K562 (cell line): ENCODE results near the gene SULT1C4. TPM values are rescaled to one million over a fixed set of nuclear protein-coding genes. Genes with fewer than 3 reads are reported as not detected.
A peak's percentile ranks its signal among the peaks of the same experiment; 100 is the strongest.

Experiments used
- ATAC-seq: fragments of 200-7000 bp; cut with Tn5 transposase; 3 replicates; pipeline ENCODE4 v1.9.1; 2020; ENCODE audit warnings: moderate library complexity
- BruUV-seq: library from RNA; stranded (reverse); fragments of 400-500 nt; replicated peaks from 2 replicates; lab custom pipeline; 2021; lab: Mats Ljungman, UMichigan
- CTCF ChIA-PET: fragments of 300-600 bp; formaldehyde crosslinking; extraction: SDS; loops from one replicate; lab custom pipeline; 2021; ENCODE audit warnings: low intra/inter-chr PET ratio; lab: Yijun Ruan, JAX
- POLR2A ChIA-PET: fragments of 300-600, 350-650 bp; sonication (Branson Sonifier 250); formaldehyde crosslinking; extraction: SDS; loops from one replicate; lab custom pipeline; 2021; ENCODE audit warnings: antibody characterized with exemption, inconsistent platforms; lab: Yijun Ruan, JAX
- DNase-seq, 4 experiments: peaks; one replicate each; pipeline versions ENCODE4 v3.0.0 to v3.0.0-alpha.2; 2011 to 2018; ENCODE audit warnings: low spot score in 3 of 4, mixed read lengths in 3 of 4; ENCODE audit errors: extremely low read depth in 1 of 4
- FAIRE-seq: peaks from 2 replicates; lab custom pipeline; 2011; peaks lifted over from hg19 to GRCh38; lab: Jason Lieb, UNC
- H2AFZ ChIP-seq: 2 replicates; pipeline ENCODE4 v1.6.0; 2011; ENCODE audit warnings: low read depth, low read length, control low read depth, inconsistent platforms
- H3K27ac ChIP-seq: fragments of 200-600 bp; 3 replicates; pipeline ENCODE4 v1.8.0; 2011; ENCODE audit warnings: low read depth, mild to moderate bottlenecking, control low read depth, inconsistent platforms, low read length, moderate library complexity, mixed read lengths; ENCODE audit errors: extremely low read depth
- H3K27me3 ChIP-seq, 2 experiments: fragments of 300-600 bp in 1 of 2; 2 replicates in 1 of 2; 3 replicates in 1 of 2; pipeline versions ENCODE4 v1.6.0 to v1.8.0; 2011; ENCODE audit warnings: inconsistent platforms in 2 of 2, low read length in 2 of 2, mild to moderate bottlenecking in 1 of 2, mixed read lengths in 1 of 2, moderate library complexity in 1 of 2; ENCODE audit not compliant: control insufficient read depth in 2 of 2, insufficient read depth in 2 of 2
- H3K36me3 ChIP-seq: fragments of 300-600 bp; 3 replicates; pipeline ENCODE4 v1.8.0; 2011; ENCODE audit warnings: mild to moderate bottlenecking, low read length, inconsistent platforms; ENCODE audit not compliant: control insufficient read depth, insufficient read depth
- H3K4me1 ChIP-seq, 2 experiments: fragments of 200-600 bp in 1 of 2; replicated peaks in 1 of 2; 2 replicates in 1 of 2; 3 replicates in 1 of 2; pipeline versions ENCODE4 v1.5.1 to v1.8.0; 2011; ENCODE audit warnings: inconsistent platforms in 2 of 2, low read length in 2 of 2, mild to moderate bottlenecking in 1 of 2, mixed read lengths in 1 of 2, moderate library complexity in 1 of 2; ENCODE audit not compliant: control insufficient read depth in 2 of 2, insufficient read depth in 2 of 2
- H3K4me2 ChIP-seq: 2 replicates; pipeline ENCODE4 v1.6.1; 2011; ENCODE audit warnings: low read length, control low read depth, inconsistent platforms, mixed read lengths; ENCODE audit not compliant: insufficient read depth
- H3K4me3 ChIP-seq: fragments of 200-600 bp; sonication (generic), shearing (Covaris generic); 2 replicates; pipeline ENCODE4 v1.5.1; 2016; ENCODE audit warnings: control low read depth, inconsistent platforms
- H3K79me2 ChIP-seq: fragments of 200-600 bp; 3 replicates; pipeline ENCODE4 v1.8.0; 2011; ENCODE audit warnings: low read length, inconsistent platforms; ENCODE audit not compliant: control insufficient read depth, insufficient read depth
- H3K9ac ChIP-seq, 2 experiments: 2 replicates each; pipeline versions ENCODE4 v1.6.0 to v1.6.1; 2011; ENCODE audit warnings: low read depth in 2 of 2, low read length in 2 of 2, control low read depth in 1 of 2, inconsistent platforms in 1 of 2, mild to moderate bottlenecking in 1 of 2, mixed read lengths in 1 of 2; ENCODE audit not compliant: insufficient read depth in 1 of 2
- H3K9me1 ChIP-seq: one replicate; pipeline ENCODE4 v1.6.0; 2011; ENCODE audit warnings: inconsistent platforms, mild to moderate bottlenecking, low read length, moderate library complexity; ENCODE audit not compliant: control insufficient read depth, insufficient read depth
- H3K9me3 ChIP-seq: replicated peaks from 2 replicates; pipeline ENCODE4 v1.5.1; 2011; ENCODE audit warnings: low read depth, low read length, inconsistent platforms; ENCODE audit not compliant: control insufficient read depth, insufficient read depth
- H4K20me1 ChIP-seq: replicated peaks from 2 replicates; pipeline ENCODE4 v1.6.1; 2011; ENCODE audit warnings: low read length, inconsistent platforms, mixed read lengths; ENCODE audit not compliant: control insufficient read depth, insufficient read depth
- ATF4 ChIP-seq: fragments of 450-650 bp; formaldehyde crosslinking; IDR thresholded peaks from 2 replicates; pipeline ENCODE4 v1.4.0; 2022; ENCODE audit warnings: mild to moderate bottlenecking, moderate library complexity
- BRCA1 ChIP-seq, 2 experiments: fragments of 450-650 bp in 1 of 2; sonication (generic) in 1 of 2; formaldehyde crosslinking in 1 of 2; IDR thresholded peaks; 2 replicates each; pipeline versions ENCODE4 v1.5.0 to v1.6.1; 2017 to 2020; ENCODE audit warnings: mild to moderate bottlenecking in 1 of 2, missing genetic modification reagents in 1 of 2
- CHAMP1 ChIP-seq: fragments of 450-650 bp; IDR thresholded peaks from 2 replicates; pipeline ENCODE4 v1.6.1; 2016; ENCODE audit warnings: mild to moderate bottlenecking
- CREB3L1 ChIP-seq: fragments of 450-650 bp; IDR thresholded peaks from 2 replicates; pipeline ENCODE4 v1.6.1; 2014; ENCODE audit warnings: low read depth, mild to moderate bottlenecking, moderate library complexity, borderline replicate concordance
- KDM2B ChIP-seq: fragments of 250-450 bp; sonication (Bioruptor Pico); IDR thresholded peaks from 2 replicates; pipeline ENCODE4 v1.8.0; 2021; ENCODE audit warnings: mild to moderate bottlenecking, moderate library complexity
- PATZ1 ChIP-seq: fragments of 250-450 bp; sonication (Bioruptor Pico); IDR thresholded peaks from 2 replicates; pipeline ENCODE4 v1.5.0; 2020; ENCODE audit warnings: mild to moderate bottlenecking, borderline replicate concordance
- RCOR1 ChIP-seq, 2 experiments: IDR thresholded peaks; 2 replicates each; pipeline ENCODE4 v1.6.1; 2012; ENCODE audit warnings: low read depth in 2 of 2, low read length in 2 of 2, borderline replicate concordance in 1 of 2, improper control_type of control experiment in 1 of 2
- SNIP1 ChIP-seq: fragments of 450-650 bp; IDR thresholded peaks from 2 replicates; pipeline ENCODE4 v1.7.1; 2017; ENCODE audit warnings: low read depth, mild to moderate bottlenecking
- TRIM25 ChIP-seq: fragments of 450-650 bp; IDR thresholded peaks from 2 replicates; pipeline ENCODE4 v1.7.0; 2016; ENCODE audit warnings: borderline replicate concordance
- ZBTB8A ChIP-seq: fragments of 450-650 bp; IDR thresholded peaks from 2 replicates; pipeline ENCODE4 v1.6.1; 2018; ENCODE audit warnings: mild to moderate bottlenecking, moderate library complexity; ENCODE audit not compliant: partially characterized antibody
- ZNF316 ChIP-seq: fragments of 450-650 bp; IDR thresholded peaks from 2 replicates; pipeline ENCODE4 v1.6.1; 2016
- ZNF583 ChIP-seq: fragments of 250-450 bp; sonication (Bioruptor Pico); IDR thresholded peaks from 2 replicates; pipeline ENCODE4 v1.4.0; 2020
- WGBS: fragments of 100-300 bp; shearing (Covaris generic); methylation state at CpG from one replicate; pipeline ENCODE4 v1.1.6; 2016; ENCODE audit warnings: low coverage, mixed read lengths; ENCODE audit not compliant: insufficient coverage; ENCODE audit errors: missing lambda C conversion rate; 5-methylcytosine and 5-hydroxymethylcytosine counted together
- in situ Hi-C: fragments of 300-500 bp; cut with MboI; formaldehyde crosslinking; loops from 4 replicates; pipeline ENCODE4 v1.15.0; 2018; ENCODE audit warnings: inconsistent platforms, mixed read lengths
- intact Hi-C: fragments of 100-400 bp; cut with micrococcal nuclease; formaldehyde crosslinking; loops from 2 replicates; pipeline ENCODE4 v1.14.2; 2022
- polyA plus RNA-seq, 8 experiments: library from polyadenylated mRNA; depleted of rRNA in 4 of 8; stranded (reverse) in 5 of 8; unstranded in 3 of 8; fragments of >200 nt; fragmentation: Nextera tagmentation in 2 of 8; fragmentation: Illumina TruSeq in 1 of 8; extraction: Ambion mirVana in 2 of 8; extraction: Trizol in 1 of 8; gene quantifications; 2 replicates each; pipeline versions ENCODE4 v1.2.1 to v1.2.3, GENCODE V29; 2011 to 2014; ENCODE audit warnings: inconsistent platforms in 1 of 8, missing spikeins in 1 of 8
- total RNA-seq, 7 experiments: library from RNA; depleted of rRNA in 6 of 7; stranded (reverse); fragments of >200 nt in 6 of 7; fragmentation: Illumina TruSeq in 2 of 7; extraction: Trizol in 2 of 7; gene quantifications; 2 replicates each; pipeline versions ENCODE4 v1.2.1 to v1.2.3, GENCODE V29; 2011 to 2021; ENCODE audit warnings: low replicate concordance in 1 of 7

The SULT1C4 gene
- total and polyA plus RNA-seq, 9 of the 15 experiments (the other 6 are each of a cell fraction or from before 2014, with no cell fraction given) = 0.04 to 0.14 (median 0.09) TPM; not detected in 5

GRCh38 chr2:108377401-108377800, 353 bp upstream of the SULT1C4 start:
- peak overlapping the region; percentile 82 for H2AFZ ChIP-seq
- FAIRE-seq = no peak
- H3K4me1 ChIP-seq = peaks cover 5 to 8% of the 10 kb centered on the region in 2 experiments; a peak in 3 of 5 replicates
- no peaks in the 10 kb centered on the region for H3K79me2 ChIP-seq
- BruUV-seq = no TSS peak
- H4K20me1 ChIP-seq = no peaks in the 10 kb centered on the region
- 39% methylated on average over 1 of the region's 1 CpG for WGBS
- no peaks in the 10 kb centered on the region for H3K36me3 ChIP-seq
- ATAC-seq = no peak
- intact Hi-C loops = no loop called here
- H3K4me3 ChIP-seq = no peak overlapping the region
- H3K27me3 ChIP-seq = no peaks in the 10 kb centered on the region
- no peak overlapping the region for H3K27ac ChIP-seq
- H3K9me3 ChIP-seq = no peaks in the 10 kb centered on the region
- POLR2A ChIA-PET = no interaction called here
- in situ Hi-C loops = no loop called here
- CTCF ChIA-PET = no interaction called here
- H3K9me1 ChIP-seq = no peaks in the 10 kb centered on the region
- peak overlapping the region in 1 of 2 experiments; percentile 19; a peak in 1 of 4 replicates for H3K9ac ChIP-seq
- DNase-seq = no peak
- peak overlapping the region; percentile 34; the same call in 1 of the 2 replicates for H3K4me2 ChIP-seq
- TF ChIP-seq ZBTB8A = no peak
- TF ChIP-seq RCOR1 (IDR thresholded peaks at IDR 0.05; ENCODE audit: borderline replicate concordance in 1 of 2, low read depth in 2 of 2, low read length in 2 of 2) = no peak
- TF ChIP-seq CREB3L1 = no peak
- TF ChIP-seq ATF4 (CRISPR knock-in tag) = no peak
- TF ChIP-seq ZNF316 = no peak
- no peak for TF ChIP-seq PATZ1 (CRISPR knock-in tag)
- TF ChIP-seq CHAMP1 = no peak
- no peak for TF ChIP-seq BRCA1 (IDR thresholded peaks at IDR 0.05)
- TF ChIP-seq BRCA1 (CRISPR knock-in tag; IDR thresholded peaks at IDR 0.05) = no peak
- TF ChIP-seq TRIM25 = no peak
- TF ChIP-seq SNIP1 = no peak
- TF ChIP-seq KDM2B (CRISPR knock-in tag) = no peak
- no peak for TF ChIP-seq ZNF583 (CRISPR knock-in tag)
